Activated naive CD4-positive, alpha-beta T cell (primary cell): ENCODE results near the gene CRISPLD2.

Source experiments
- DNase-seq, 4 experiments: peaks; one replicate each; lab custom pipeline; 2025; lab: John Stamatoyannopoulos, UW

The CRISPLD2 gene, protein sequence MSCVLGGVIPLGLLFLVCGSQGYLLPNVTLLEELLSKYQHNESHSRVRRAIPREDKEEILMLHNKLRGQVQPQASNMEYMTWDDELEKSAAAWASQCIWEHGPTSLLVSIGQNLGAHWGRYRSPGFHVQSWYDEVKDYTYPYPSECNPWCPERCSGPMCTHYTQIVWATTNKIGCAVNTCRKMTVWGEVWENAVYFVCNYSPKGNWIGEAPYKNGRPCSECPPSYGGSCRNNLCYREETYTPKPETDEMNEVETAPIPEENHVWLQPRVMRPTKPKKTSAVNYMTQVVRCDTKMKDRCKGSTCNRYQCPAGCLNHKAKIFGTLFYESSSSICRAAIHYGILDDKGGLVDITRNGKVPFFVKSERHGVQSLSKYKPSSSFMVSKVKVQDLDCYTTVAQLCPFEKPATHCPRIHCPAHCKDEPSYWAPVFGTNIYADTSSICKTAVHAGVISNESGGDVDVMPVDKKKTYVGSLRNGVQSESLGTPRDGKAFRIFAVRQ

DNA sequence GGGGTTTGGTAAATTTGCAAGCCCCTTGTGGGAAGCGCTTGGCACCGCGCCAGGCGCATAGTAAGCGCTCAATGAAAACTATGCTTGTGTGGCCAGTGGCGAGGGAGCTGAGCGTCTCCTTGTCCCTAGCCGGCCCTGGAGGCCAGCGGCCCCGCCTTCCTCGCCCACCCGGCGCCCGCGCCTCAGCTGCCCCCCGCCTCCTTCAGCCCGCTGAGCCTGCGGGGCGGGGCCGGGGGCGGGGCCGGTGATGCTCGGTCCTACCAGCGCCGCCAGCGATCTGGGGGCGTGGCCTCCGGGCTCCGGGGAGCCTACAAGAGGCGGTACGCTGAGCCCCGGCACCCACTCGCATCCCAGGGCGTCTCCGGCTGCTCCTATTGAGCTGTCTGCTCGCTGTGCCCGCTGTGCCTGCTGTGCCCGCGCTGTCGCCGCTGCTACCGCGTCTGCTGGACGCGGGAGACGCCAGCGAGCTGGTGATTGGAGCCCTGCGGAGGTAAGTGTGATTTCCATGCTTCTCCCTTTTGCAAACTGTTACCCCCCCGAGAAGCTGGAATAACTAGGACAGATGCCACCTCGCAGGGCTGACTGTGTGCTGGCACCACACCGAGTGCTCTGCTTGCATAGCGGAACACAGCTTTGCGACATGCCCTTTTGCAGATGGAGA lies at the start of gene CRISPLD2:
CRISPLD2 (plus strand) TSS at position 342 of the 661 bp plus-strand sequence. CDS start 18,511 bp downstream, outside the sequence.
- DNase-seq, result peak; percentile 40 to 87 (median 75)

DNA sequence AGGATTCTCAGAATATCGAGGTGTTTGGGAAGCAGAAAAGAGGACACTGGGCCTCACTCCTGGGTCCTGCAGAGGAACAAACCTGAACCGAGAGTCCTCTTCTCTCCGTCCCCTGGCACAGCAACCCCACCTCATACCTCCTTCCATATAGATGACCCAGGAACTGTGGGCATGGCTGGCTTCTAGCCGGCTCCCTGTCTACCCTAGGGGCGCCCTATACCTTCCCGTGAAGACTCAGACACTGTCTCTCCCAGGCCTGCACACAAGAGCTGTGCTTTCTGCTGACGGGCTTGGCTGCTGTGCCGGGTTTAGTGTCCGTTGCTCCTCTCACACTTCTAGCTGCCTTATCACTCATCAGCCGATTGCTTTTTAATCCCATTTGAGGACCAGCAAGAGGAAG lies 46.5 kb upstream of the CRISPLD2 start:
- DNase-seq, result no peak

DNA sequence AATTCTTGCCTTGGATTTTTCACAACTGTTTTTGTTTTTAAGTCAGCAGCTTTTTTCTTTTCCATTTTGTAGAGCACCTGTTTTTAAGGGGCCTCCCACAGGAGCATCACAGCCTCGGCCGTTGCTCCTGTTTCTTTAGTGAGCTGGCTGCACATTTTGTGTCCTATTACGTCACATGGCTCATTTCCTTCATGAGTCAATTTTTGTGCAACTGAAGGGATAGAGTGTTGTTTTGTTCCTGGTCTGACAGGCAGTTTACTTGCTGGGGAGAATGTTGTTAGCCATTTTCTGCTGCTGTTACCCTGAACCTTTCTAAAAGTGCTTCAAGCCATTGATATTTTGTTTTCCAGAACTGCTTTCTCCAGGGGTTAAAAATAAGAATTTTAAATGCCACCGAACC lies 45.0 kb upstream of the CRISPLD2 start:
- DNase-seq, result no peak

DNA sequence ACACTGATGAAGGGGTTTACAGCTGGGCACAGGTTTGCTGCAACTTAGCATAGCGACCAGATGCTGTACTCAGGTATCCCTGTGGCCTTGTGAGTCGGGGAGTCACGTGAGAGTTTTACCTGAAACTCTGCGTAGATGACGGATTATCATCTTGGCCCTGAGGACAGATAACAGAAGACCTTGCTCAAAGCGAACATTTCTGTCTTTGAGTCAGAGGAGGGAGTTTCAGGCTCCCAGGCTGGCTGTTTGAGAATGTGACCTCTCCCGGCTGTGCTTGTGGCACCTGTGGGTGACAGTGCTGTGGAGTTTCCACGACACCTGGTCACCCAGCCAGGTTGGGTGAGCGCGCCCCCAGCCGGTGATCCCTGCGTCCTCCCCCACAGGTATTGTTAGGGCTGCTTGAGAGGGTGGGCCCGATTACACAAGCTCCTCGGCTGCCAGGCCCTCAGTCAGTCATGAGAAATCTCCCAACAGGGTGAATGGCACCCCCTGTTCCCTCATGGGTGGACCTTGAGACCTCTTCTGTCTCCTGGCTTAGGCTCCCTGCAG lies 44.4 kb upstream of the CRISPLD2 start:
- no peak for DNase-seq

DNA sequence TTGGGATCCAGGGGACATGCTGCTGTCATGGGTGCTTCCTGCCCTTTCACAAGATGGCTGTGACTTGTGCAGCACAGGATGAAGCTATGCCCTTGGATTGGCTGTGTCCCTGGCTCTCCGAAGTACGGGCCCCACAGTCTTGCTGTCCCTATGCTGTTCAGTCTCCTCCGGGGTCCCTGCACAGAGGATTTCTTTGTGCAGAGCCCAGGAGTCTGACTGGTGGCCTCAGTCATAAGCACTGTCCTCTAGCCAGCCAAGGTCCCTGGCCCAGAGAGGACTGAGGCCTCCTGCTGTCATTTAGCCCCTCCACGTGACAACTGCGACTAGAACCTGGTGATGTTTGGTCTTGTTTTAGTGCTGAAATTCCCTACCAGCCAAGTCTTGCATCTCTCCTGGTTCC lies 42.4 kb upstream of the CRISPLD2 start:
- DNase-seq, result no peak

DNA sequence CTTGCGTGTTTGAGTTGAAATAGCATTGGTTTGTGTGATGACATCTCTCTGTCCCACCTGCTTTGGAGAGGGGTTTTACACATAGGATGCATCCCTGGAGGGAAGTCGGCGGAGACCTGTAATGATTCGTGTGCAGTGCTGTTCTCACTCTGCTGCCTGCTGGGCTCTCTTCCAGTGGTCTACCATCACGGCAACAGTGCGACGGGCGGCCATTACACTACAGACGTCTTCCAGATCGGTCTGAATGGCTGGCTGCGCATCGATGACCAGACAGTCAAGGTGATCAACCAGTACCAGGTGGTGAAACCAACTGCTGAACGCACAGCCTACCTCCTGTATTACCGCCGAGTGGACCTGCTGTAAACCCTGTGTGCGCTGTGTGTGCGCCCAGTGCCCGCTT lies 41.1 kb upstream of the CRISPLD2 start:
- DNase-seq, result no peak

DNA sequence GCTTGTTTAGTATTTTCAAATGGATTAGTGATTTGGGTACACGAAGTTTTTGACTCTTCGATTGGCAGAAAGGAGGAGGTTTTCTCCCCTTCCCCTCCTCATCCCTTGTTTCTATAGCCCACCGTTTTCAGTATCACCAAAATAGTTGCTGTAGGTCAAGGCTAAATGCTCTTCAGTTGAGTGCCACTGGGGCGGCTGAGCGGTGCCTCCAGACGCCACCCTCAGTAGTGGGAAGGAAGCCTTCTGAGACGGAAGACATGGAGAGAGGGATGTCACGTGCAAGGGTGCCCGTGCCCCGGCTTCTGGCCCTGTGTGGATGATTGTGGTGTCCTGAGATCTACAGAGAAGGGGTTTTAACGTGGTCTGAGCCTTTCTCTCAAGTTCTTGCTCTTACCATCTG lies 39.7 kb upstream of the CRISPLD2 start:
- DNase-seq, result no peak

DNA sequence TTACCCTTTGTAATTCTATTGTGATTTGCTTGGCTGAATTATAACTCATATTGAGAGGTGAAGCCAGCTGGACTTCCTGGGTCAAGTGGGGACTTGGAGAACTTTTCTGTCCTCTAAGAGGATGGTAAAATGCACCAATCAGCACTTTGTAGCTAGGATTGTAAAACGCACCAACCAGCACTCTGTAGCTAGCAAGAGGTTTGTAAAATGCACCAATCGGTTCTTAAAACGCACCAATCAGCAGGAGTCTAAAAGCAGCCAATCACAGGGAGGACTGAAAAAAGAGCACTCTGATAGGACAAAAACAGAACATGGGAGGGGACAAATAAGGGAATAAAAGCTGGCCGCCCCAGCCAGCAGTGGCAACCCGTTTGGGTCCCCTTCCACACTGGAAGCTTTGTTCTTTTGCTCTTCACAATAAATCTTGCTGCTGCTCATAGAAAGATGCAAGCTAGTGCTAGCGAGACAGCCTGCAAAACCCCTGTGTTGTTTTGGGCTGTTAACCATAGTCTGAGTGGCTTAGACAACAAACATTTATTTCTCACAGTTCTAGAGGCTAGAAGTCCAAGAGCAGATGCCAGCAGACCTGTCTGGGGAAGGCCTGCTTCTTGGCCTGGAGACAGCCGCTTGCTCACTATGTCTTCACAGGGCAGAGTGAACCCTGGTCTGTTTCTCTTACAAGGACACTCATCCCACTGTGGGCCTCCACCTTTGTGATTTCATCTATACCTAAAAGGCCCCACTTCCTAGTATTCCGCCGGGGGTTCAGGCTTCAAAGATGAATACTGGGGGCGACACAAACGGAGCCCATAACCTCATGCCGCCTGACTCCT lies 39.0 kb upstream of the CRISPLD2 start:
- DNase-seq, result no peak

DNA sequence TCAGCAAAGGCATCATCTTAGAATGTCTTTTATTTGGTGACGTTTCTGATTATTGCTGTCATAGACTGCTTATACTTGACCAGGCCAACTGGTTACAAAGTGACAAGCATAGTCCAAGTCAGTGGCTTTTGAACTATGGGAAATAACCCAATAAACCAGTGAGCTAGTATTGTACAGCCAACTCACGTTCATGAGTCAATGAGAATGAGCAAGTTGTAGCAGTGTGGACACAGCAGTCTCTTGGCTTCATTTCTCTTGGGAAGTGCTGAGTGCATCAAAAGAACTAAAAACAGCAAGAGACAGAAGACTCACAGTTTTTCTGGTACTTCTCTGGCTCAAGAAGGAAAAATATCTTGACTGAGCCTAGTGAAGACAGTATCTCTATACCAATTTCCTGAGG lies 36.9 kb upstream of the CRISPLD2 start:
- DNase-seq, result no peak

DNA sequence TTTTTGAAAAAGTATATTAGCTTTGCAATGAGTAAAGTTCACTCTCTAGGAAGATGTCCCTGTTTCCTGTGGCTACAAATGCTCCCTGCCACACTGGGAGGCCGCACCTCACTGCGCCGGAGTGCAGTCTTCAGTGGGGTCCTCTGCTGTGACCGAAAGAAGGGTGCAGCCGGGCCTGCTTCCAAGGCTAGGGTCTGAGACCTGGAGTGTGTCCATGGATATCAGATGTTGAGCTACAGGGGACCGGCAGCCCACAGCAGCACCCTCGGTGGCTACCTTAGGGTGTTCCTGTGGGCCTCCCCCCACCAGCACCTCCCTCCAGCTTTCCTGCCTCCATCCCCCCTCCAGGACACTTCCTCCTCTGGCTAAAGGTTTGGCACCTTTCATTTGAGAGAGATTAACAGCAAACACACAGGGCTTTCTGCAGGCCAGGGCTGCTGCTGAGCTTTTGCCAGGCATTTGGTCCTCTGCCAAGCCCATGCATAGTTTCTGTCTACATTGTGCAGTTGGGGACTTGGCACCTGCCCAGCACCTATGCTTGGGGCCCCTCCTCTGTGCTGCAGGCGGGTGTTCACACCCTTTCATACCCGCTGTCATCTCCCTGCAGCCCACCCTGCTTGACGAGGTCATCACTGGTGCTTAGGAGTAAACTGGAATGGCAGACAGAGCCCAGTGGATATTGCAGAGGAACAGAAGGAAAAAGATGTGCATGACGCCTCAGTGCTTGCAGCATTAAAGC lies 33.8 kb upstream of the CRISPLD2 start:
- DNase-seq, result no peak

DNA sequence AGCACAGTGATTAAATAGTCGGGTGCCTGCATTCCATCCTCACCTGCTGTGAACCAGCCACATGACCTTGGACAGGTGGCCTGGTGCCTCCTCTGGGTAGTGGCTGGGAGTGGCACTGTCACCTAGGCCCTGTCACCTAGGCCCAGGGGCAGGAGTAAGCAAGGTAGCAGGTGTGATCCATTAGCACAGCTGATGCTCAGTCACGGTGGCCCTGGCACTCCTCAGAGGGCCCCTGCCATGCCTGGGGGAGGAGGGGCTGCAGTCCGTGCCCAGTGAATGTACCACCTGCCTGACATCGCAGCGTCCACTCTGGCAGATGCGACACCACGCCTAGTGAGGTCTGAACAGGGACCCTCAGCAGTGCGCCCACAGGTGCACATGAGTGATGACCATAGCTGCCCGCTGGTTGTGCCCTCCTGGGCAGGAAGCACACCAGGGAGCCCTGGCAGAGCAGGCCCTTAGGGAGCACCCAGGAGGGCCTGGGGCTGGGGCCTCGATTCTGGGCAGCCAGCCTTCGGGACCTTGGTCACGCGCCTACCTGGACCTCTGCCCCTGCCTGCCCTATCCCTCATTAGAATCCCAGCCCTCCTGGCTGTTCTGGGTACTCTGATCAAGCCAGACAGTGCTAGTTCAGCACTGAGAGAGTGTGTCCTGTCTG lies 33.1 kb upstream of the CRISPLD2 start:
- no peak for DNase-seq

DNA sequence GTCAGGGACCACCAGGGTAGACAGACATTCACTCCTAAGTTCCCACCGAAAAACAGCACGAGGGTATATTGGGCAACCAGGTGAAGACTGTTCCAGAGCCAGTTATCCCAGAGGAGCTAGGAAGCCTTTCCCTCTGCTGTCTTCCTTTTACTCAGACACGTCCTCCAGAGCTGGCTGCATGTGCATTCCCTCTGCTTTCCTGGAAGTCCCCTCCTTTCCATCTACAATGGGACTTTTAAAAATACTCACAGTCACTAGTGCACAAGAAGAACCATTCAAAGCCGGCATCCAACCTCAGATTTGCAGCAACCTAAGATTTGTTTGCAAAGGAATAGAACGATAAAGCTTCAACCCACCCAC lies 32.5 kb upstream of the CRISPLD2 start:
- no peak for DNase-seq

DNA sequence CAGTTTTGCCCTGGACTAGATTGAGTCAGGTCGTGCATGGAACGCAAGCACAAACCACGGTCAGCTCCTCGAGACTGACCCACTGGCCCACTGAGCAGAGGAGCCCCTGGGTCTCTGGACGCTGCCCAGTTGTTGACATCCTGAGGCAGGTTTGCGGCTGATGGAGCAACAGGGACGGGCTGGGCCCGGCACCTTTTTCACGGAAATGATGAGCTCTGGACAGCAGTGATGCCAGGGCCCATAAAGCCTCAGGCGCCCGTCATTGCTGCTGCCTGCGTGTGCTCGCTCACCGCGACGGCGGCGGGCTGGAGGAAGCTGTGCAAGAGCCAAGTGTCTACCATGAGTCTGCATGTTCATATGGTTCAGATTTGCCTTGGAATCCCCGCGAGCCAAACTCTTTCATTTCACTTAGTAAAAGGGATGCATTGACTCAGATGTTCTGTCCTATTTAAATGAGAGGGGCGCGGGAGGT lies 30.8 kb upstream of the CRISPLD2 start:
- no peak for DNase-seq

DNA sequence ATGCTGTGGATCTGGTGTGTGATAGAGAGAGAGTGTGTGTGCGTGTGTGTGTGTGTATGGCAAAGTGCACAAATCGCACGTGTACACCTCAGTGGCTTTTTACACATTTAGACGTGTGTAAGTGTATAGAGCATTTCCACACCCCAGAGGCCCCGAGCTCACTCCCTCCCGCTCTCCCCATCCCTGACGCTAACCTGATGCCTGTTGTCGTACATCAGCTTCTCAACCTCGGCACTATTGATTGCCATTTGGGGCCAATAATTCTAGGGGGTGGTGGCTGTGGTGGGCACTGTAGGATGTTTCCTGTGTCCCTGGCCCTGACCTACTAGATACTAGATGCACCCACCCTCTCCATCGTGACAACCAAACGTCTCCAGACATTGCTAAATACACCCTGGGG lies 30.4 kb upstream of the CRISPLD2 start:
- DNase-seq, result no peak

DNA sequence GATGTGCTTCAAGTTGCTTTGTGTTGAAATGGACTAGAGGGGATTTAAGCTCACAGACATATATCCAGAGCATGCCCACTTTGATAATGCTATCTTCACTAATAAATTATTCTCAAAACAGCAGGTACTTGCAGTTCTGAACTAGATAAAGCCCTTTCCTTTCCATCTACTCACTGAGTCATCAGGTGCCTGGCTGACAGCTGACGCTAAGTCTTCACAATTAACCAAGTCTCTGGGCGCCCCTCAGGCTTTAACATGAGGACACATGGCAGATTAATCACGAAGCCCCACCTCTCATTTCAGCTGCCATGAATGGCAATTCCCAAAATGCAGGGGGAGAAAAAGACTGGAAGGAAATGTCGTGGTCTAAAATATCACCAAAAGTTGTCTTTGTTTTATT lies 29.5 kb upstream of the CRISPLD2 start:
- DNase-seq, result no peak

DNA sequence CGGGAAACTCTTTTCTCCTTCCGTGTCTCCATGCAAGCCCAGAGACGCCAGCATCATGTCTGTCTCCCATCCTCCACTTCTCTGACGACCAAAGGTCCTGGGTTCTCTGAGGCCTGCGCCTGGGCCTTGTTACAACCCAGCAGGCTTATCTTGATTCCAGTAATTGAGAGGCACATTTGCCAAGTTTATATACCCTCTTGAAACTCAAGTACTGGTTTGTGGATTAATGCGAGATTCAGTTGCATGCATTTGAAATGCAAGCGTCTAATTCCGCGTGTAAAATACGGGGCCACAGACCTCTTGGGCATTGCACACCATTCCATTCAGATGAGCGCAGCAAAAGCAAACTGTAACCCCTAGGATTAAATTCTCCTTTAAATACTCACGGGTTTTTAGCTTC lies 28.7 kb upstream of the CRISPLD2 start:
- no peak for DNase-seq

DNA sequence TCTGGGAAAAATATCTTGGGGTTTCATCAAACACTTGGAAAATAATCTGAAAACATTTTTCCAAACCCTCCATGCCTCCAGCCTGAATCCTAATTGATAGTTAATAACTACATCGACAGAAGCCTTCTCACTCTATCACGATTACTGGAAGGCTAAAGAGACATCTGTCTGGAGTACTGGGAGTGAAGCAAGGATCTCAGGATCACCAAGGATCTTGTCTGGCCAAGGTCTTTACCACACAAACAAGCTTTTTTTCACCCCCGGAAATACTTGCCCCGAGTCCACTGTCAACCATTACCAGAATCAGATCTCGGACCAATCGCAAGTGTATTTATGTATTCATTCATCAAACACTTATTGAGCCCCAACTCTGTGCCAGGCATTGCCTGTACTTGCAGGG lies 28.3 kb upstream of the CRISPLD2 start:
- DNase-seq, result no peak

DNA sequence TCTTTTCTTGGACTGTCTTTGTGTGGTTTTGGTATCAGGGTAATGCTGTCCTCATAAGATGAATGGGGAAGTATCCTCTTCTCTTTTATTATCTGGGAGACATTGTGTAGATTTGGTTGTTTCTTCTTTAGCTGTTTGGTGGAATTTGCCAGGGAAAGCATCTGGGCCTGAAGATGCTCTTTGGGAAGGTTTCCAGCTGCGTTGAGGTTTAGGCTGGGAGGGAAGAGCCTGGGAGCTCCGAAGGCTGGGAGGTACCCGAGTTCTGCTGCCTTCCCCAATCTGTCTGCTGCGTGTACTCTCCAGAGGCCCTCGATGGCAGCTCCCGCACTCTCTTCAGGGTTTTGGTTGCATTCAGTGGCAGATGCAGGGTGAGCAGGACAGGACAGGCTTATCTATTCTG lies 25.6 kb upstream of the CRISPLD2 start:
- no peak for DNase-seq

DNA sequence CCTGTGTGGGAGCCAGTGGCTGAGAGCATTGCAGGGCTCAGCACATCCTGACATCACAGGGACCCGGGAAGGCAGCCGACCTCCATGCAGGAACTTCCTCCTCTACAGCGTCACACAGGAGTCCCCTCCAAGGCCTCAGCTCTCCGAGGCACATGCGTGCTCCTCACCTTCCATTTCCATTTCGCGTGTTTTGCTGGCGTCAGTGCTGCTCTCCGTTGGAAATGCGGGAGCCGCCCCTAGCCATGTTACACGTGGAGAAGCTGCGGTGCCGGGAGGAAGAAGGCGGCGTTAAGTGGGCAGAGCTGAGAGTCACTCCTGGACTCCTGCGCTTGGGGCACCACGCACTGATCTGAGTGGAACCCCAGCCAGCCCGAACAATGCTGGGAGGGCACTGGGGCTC lies 25.2 kb upstream of the CRISPLD2 start:
- DNase-seq, result no peak

DNA sequence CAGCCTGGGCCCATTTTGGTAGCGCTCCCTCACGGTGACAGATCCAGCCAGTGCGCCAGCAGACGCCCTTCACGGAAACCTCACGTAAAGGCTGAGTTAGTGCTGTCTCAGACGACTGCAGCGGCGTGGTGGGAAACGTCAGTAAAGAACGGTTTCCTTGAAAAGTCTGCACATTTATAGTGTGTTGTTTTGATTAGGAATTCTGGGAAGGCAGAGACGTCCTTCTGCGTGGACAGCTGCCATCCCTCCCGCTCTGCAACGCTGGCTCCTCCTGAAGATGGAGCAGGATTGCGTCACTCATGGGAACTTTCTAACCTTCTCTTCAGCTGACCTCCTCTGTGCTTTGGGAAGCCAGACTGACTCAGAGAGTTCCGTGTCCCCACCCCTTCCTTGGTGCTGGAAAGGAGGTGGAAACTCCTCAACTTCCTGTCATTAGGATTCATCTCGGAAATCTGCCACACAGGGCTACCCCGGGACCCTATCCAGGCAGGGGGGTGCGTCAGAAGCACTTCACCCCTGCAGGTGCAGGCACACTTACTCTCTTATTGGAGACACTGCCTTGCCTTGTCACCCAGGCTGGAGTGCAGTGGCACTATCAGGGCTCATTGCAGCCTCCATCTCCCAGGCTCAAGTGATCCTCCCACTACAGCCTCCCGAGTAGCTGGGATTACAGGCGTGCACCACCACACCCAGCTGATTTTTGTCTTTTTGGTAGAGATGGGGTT lies 24.3 kb upstream of the CRISPLD2 start:
- no peak for DNase-seq
